ENCODE measurements around the gene KMT5C. TPM values are rescaled to one million over a fixed set of nuclear protein-coding genes. Genes with fewer than 3 reads are reported as not detected.

Gene KMT5C
- total RNA-seq, 2 donors from 2014 or later: 9.7 to 22.1 TPM

- no peak for DNase-seq (ENCODE audit: low spot score)
Observed at GRCh38 chr19:55346725-55347441, 7.2 kb downstream of the KMT5C start.

GRCh38 chr19:55347442-55348009, 7.8 kb downstream of the KMT5C start:
- H3K4me3 Mint-ChIP-seq: no peak overlapping the region
- H3K27ac Mint-ChIP-seq: no peak overlapping the region
- H3K9me3 Mint-ChIP-seq: no peaks in the 10 kb centered on the region
- DNase-seq (ENCODE audit: low spot score): no peak
- H3K4me1 Mint-ChIP-seq (ENCODE audit: low read depth in 2 of 2): peaks cover under 1 to 14% of the 10 kb centered on the region in 2 donors
- ATAC-seq: no peak
- peaks cover 14 to 17% of the 10 kb centered on the region in 2 donors for H3K27me3 Mint-ChIP-seq
- no peaks in the 10 kb centered on the region for H3K36me3 Mint-ChIP-seq

More at GRCh38 chr19:55346725-55347441, 7.2 kb downstream of the KMT5C start:
- no peak for ATAC-seq
- Mint-ChIP-seq H3K27ac (no peak overlapping the region), H3K27me3 (peaks cover 9 to 10% of the 10 kb centered on the region in 2 donors), H3K4me3 (no peak overlapping the region), H3K4me1 (ENCODE audit: low read depth in 2 of 2) (peaks cover 0 to 11% of the 10 kb centered on the region in 2 donors), H3K36me3 (no peaks in the 10 kb centered on the region), H3K9me3 (no peaks in the 10 kb centered on the region)

GRCh38 chr19:55348317-55349034, 8.8 kb downstream of the KMT5C start:
- no peak overlapping the region for H3K4me3 Mint-ChIP-seq
- ATAC-seq (no peak), DNase-seq (ENCODE audit: low spot score) (no peak)
- H3K9me3 Mint-ChIP-seq: no peaks in the 10 kb centered on the region
- H3K27me3 Mint-ChIP-seq: peaks cover 21 to 26% of the 10 kb centered on the region in 2 donors
- H3K27ac Mint-ChIP-seq: no peak overlapping the region
- no peaks in the 10 kb centered on the region for H3K36me3 Mint-ChIP-seq
- H3K4me1 Mint-ChIP-seq (ENCODE audit: low read depth in 2 of 2): peaks cover 10 to 24% of the 10 kb centered on the region in 2 donors

- H3K27ac Mint-ChIP-seq: peak overlapping the region in 1 of 2 donors; percentile 24
- no peak overlapping the region for H3K4me3 Mint-ChIP-seq
- no peaks in the 10 kb centered on the region for H3K36me3 Mint-ChIP-seq
- peaks cover 21 to 26% of the 10 kb centered on the region in 2 donors for H3K27me3 Mint-ChIP-seq
- peaks cover 10 to 24% of the 10 kb centered on the region in 2 donors for H3K4me1 Mint-ChIP-seq (ENCODE audit: low read depth in 2 of 2)
- no peaks in the 10 kb centered on the region for H3K9me3 Mint-ChIP-seq
- ATAC-seq (no peak), DNase-seq (ENCODE audit: low spot score) (no peak)
Observed at GRCh38 chr19:55350620-55351315, 11.1 kb downstream of the KMT5C start.

- H3K4me3 Mint-ChIP-seq: no peak overlapping the region
- no peak for DNase-seq (ENCODE audit: low spot score)
Observed at GRCh38 chr19:55352040-55352439, 12.4 kb downstream of the KMT5C start.

GRCh38 chr19:55352549-55353145, 13.0 kb downstream of the KMT5C start:
- H3K9me3 Mint-ChIP-seq: no peaks in the 10 kb centered on the region
- H3K36me3 Mint-ChIP-seq: no peaks in the 10 kb centered on the region
- DNase-seq (ENCODE audit: low spot score) (no peak), ATAC-seq (no peak)
- peak overlapping the region; percentile 66 for H3K4me3 Mint-ChIP-seq
- peaks cover 27 to 33% of the 10 kb centered on the region in 2 donors for H3K27me3 Mint-ChIP-seq
- H3K27ac Mint-ChIP-seq: no peak overlapping the region
- peaks cover 10 to 24% of the 10 kb centered on the region in 2 donors for H3K4me1 Mint-ChIP-seq (ENCODE audit: low read depth in 2 of 2)

More at GRCh38 chr19:55352040-55352439, 12.4 kb downstream of the KMT5C start:
- Mint-ChIP-seq H3K27ac (peak overlapping the region in 1 of 2 donors; percentile 24), H3K27me3 (peaks cover 22 to 28% of the 10 kb centered on the region in 2 donors), H3K4me1 (ENCODE audit: low read depth in 2 of 2) (peaks cover 10 to 24% of the 10 kb centered on the region in 2 donors), H3K9me3 (no peaks in the 10 kb centered on the region), H3K36me3 (no peaks in the 10 kb centered on the region)
- ATAC-seq: no peak

GRCh38 chr19:55353356-55353802, 13.7 kb downstream of the KMT5C start:
- Mint-ChIP-seq H3K36me3 (no peaks in the 10 kb centered on the region), H3K9me3 (no peaks in the 10 kb centered on the region), H3K27ac (no peak overlapping the region), H3K4me1 (ENCODE audit: low read depth in 2 of 2) (peaks cover 10 to 24% of the 10 kb centered on the region in 2 donors), H3K4me3 (peak overlapping the region; percentile 66), H3K27me3 (peaks cover 30 to 33% of the 10 kb centered on the region in 2 donors)
- DNase-seq (ENCODE audit: low spot score) (no peak), ATAC-seq (no peak)

- H3K27ac Mint-ChIP-seq: no peak overlapping the region
Observed at GRCh38 chr19:55353803-55354697, 14.4 kb downstream of the KMT5C start.

GRCh38 chr19:55354698-55355212, 15.1 kb downstream of the KMT5C start, which contains the start of gene COX6B2:
Gene COX6B2 (minus strand): TSS chr19:55354719. CDS start chr19:55354521, 198 bp downstream.
- Mint-ChIP-seq H3K27ac (no peak within 1 kb of the TSS), H3K9me3 (no peaks in the 10 kb centered on the region), H3K36me3 (no peaks in the 10 kb centered on the region), H3K4me3 (peak within 1 kb of the TSS; percentile 66), H3K27me3 (peaks cover 30 to 33% of the 10 kb centered on the region in 2 donors), H3K4me1 (ENCODE audit: low read depth in 2 of 2) (peaks cover 10 to 24% of the 10 kb centered on the region in 2 donors)
- DNase-seq (ENCODE audit: low spot score): no peak
- ATAC-seq: no peak

More at GRCh38 chr19:55353803-55354697, 14.4 kb downstream of the KMT5C start:
- DNase-seq (ENCODE audit: low spot score): peak; percentile 78
- peak; percentile 87 to 95 for ATAC-seq
- Mint-ChIP-seq H3K36me3 (no peaks in the 10 kb centered on the region), H3K4me1 (ENCODE audit: low read depth in 2 of 2) (peaks cover 10 to 24% of the 10 kb centered on the region in 2 donors), H3K27me3 (peaks cover 30 to 33% of the 10 kb centered on the region in 2 donors), H3K9me3 (no peaks in the 10 kb centered on the region), H3K4me3 (peak overlapping the region; percentile 66)

GRCh38 chr19:55355213-55355821, 15.6 kb downstream of the KMT5C start:
- no peaks in the 10 kb centered on the region for H3K9me3 Mint-ChIP-seq
- no peak overlapping the region for H3K4me3 Mint-ChIP-seq
- DNase-seq (ENCODE audit: low spot score): no peak

GRCh38 chr19:55358493-55358892, 18.8 kb downstream of the KMT5C start:
- Mint-ChIP-seq H3K27ac (no peak overlapping the region), H3K4me3 (no peak overlapping the region), H3K27me3 (peaks cover 6 to 9% of the 10 kb centered on the region in 2 donors), H3K36me3 (no peaks in the 10 kb centered on the region), H3K9me3 (no peaks in the 10 kb centered on the region), H3K4me1 (ENCODE audit: low read depth in 2 of 2) (peaks cover under 1 to 2% of the 10 kb centered on the region in 2 donors)
- DNase-seq (ENCODE audit: low spot score): no peak
- no peak for ATAC-seq

More at GRCh38 chr19:55355213-55355821, 15.6 kb downstream of the KMT5C start:
- Mint-ChIP-seq H3K36me3 (no peaks in the 10 kb centered on the region), H3K27me3 (peaks cover 30 to 33% of the 10 kb centered on the region in 2 donors), H3K27ac (no peak overlapping the region), H3K4me1 (ENCODE audit: low read depth in 2 of 2) (peaks cover 10 to 24% of the 10 kb centered on the region in 2 donors)
- no peak for ATAC-seq

Data from natural killer cell treated with Interleukin-12 subunit alpha and Interleukin-12 subunit beta and Interleukin-15 and Interleukin-18, amount 100 ng/mL, for 72 hours (primary cell).